B cell (primary cell): Measurements from ENCODE around the gene SLC25A14. TPM values are rescaled to one million over a fixed set of nuclear protein-coding genes. Genes with fewer than 3 reads are reported as not detected.

Experiments used
- ATAC-seq: fragments of 200-7000 bp; cut with Tn5 transposase; one replicate; pipeline ENCODE4 v1.10.0; 2021; ENCODE audit warnings: low read depth, mild to moderate bottlenecking, moderate number of reproducible peaks, moderate library complexity
- CTCF ChIA-PET: fragments of 350-600 bp; sonication (Branson Sonifier 250); formaldehyde crosslinking; loops from one replicate; lab custom pipeline; 2021; ENCODE audit warnings: antibody characterized with exemption, inconsistent platforms; lab: Charles Lee
- POLR2A ChIA-PET: fragments of 350-600 bp; sonication (Branson Sonifier 250); formaldehyde crosslinking; loops from one replicate; lab custom pipeline; 2021; ENCODE audit warnings: antibody characterized with exemption; lab: Charles Lee
- DNase-seq: peaks from one replicate; pipeline ENCODE4 v3.0.0; 2013
- H2AFZ ChIP-seq: 2 replicates; pipeline ENCODE4 v1.6.1; 2012; ENCODE audit warnings: mild to moderate bottlenecking, low read depth, low read length; ENCODE audit not compliant: insufficient read depth, poor library complexity, severe bottlenecking
- H3K27ac ChIP-seq, 2 donors: 1 replicate in 1 of 2; 2 replicates in 1 of 2; pipeline ENCODE4 v1.5.1; 2012 to 2013; ENCODE audit warnings: low read length in 2 of 2, mild to moderate bottlenecking in 2 of 2, moderate library complexity in 1 of 2
- H3K27me3 ChIP-seq, 4 experiments: fragments of 200-600 bp in 1 of 4; sonication (generic) in 1 of 4; replicated peaks in 1 of 4; 1 replicate in 2 of 4; 2 replicates in 2 of 4; pipeline versions ENCODE4 v1.6.1 to v1.7.0; 2013 to 2016; ENCODE audit warnings: low read length in 3 of 4, mild to moderate bottlenecking in 2 of 4, mixed read lengths in 1 of 4, moderate library complexity in 1 of 4; ENCODE audit not compliant: insufficient read depth in 4 of 4, control insufficient read depth in 3 of 4; ENCODE audit errors: control extremely low read depth in 1 of 4
- H3K36me3 ChIP-seq, 2 experiments: replicated peaks in 1 of 2; 1 replicate in 1 of 2; 2 replicates in 1 of 2; pipeline versions ENCODE4 v1.6.1 to v1.7.1; 2013; ENCODE audit warnings: low read length in 1 of 2; ENCODE audit not compliant: insufficient read depth in 2 of 2, control insufficient read depth in 1 of 2; ENCODE audit errors: control extremely low read depth in 1 of 2, extremely low read depth in 1 of 2
- H3K4me1 ChIP-seq, 2 donors: fragments of 200-600 bp in 1 of 2; sonication (generic) in 1 of 2; 1 replicate in 1 of 2; 2 replicates in 1 of 2; pipeline versions ENCODE4 v1.5.1 to v1.6.1; 2013 to 2017; ENCODE audit warnings: low read length in 2 of 2; ENCODE audit not compliant: control insufficient read depth in 2 of 2, insufficient read depth in 2 of 2
- H3K4me2 ChIP-seq: replicated peaks from 2 replicates; pipeline ENCODE3; 2012; ENCODE audit warnings: mild to moderate bottlenecking, low read depth, low read length; ENCODE audit not compliant: poor library complexity, severe bottlenecking
- H3K4me3 ChIP-seq, 5 experiments: fragments of 200-600 bp in 1 of 5; sonication (generic) in 1 of 5; 1 replicate in 3 of 5; 2 replicates in 2 of 5; pipeline versions ENCODE4 v1.5.1 to v1.7.0; 2011 to 2016; ENCODE audit warnings: low read length in 4 of 5, mild to moderate bottlenecking in 4 of 5, low read depth in 2 of 5, control low read depth in 1 of 5, moderate library complexity in 1 of 5; ENCODE audit not compliant: insufficient read depth in 1 of 5; ENCODE audit errors: control extremely low read depth in 1 of 5, extremely low read depth in 1 of 5
- H3K79me2 ChIP-seq: fragments of 200-600 bp; sonication (generic); one replicate; pipeline ENCODE4 v1.6.0; 2016; ENCODE audit warnings: low read length; ENCODE audit not compliant: control insufficient read depth, insufficient read depth
- H3K9ac ChIP-seq: fragments of 200-600 bp; sonication (generic); 2 replicates; pipeline ENCODE4 v1.6.1; 2017; ENCODE audit warnings: mild to moderate bottlenecking, low read length, moderate library complexity
- H3K9me3 ChIP-seq, 3 donors: one replicate each; pipeline versions ENCODE4 v1.6.1 to v1.7.1; 2013; ENCODE audit warnings: low read length in 2 of 3; ENCODE audit not compliant: control insufficient read depth in 2 of 3, insufficient read depth in 1 of 3; ENCODE audit errors: control extremely low read depth in 1 of 3
- H4K20me1 ChIP-seq: 2 replicates; pipeline ENCODE4 v1.6.0; 2012; ENCODE audit warnings: mild to moderate bottlenecking, low read length; ENCODE audit not compliant: insufficient read depth, control insufficient read depth, poor library complexity, severe bottlenecking
- H3K27ac Mint-ChIP-seq: one replicate; pipeline ENCODE4 v1.8.0; 2021; ENCODE audit warnings: mixed read lengths
- H3K27me3 Mint-ChIP-seq: one replicate; pipeline ENCODE4 v1.8.0; 2021; ENCODE audit warnings: mixed read lengths
- H3K4me1 Mint-ChIP-seq: one replicate; pipeline ENCODE4 v1.8.0; 2021; ENCODE audit warnings: mixed read lengths
- H3K4me3 Mint-ChIP-seq: one replicate; pipeline ENCODE4 v1.8.0; 2021; ENCODE audit warnings: mixed read lengths
- H3K9me3 Mint-ChIP-seq: one replicate; pipeline ENCODE4 v1.8.0; 2022; ENCODE audit warnings: mixed read lengths; ENCODE audit not compliant: insufficient read depth
- EZH2 ChIP-seq: IDR thresholded peaks from 2 replicates; pipeline ENCODE4 v1.6.1; 2012; ENCODE audit warnings: borderline replicate concordance, low read depth, mild to moderate bottlenecking, moderate library complexity, low read length; ENCODE audit not compliant: insufficient read depth, poor library complexity, severe bottlenecking
- WGBS: methylation state at CpG from one replicate; pipeline ENCODE4 v1.1.5; 2013; ENCODE audit warnings: missing lambda C conversion rate; ENCODE audit not compliant: insufficient coverage; 5-methylcytosine and 5-hydroxymethylcytosine counted together
- intact Hi-C: fragments of 100-400 bp; cut with micrococcal nuclease; formaldehyde crosslinking; loops from one replicate; pipeline ENCODE4 v1.10.0; 2022
- polyA plus RNA-seq: library from polyadenylated mRNA; depleted of rRNA; stranded (reverse); fragments of >200 nt; gene quantifications from 2 replicates; pipeline ENCODE4 v1.2.3, GENCODE V29; 2012
- total RNA-seq, 2 donors: library from RNA; stranded (reverse); fragments of 120-200 nt in 1 of 2; gene quantifications; 1 replicate in 1 of 2; 2 replicates in 1 of 2; pipeline versions ENCODE4 v1.2.3 to v1.2.4, GENCODE V29; 2013 to 2022
- TF ChIP-seq, protein P1 (sequence below): fragments of 200-600 bp; IDR thresholded peaks from one replicate; pipeline ENCODE4 v1.8.0; 2022; ENCODE audit warnings: antibody characterized with exemption, mild to moderate bottlenecking

Gene SLC25A14
- total and polyA plus RNA-seq, 2 donors (not counting 1 experiment from before 2014, with no cell fraction given), result 13.1 to 23.7 TPM

DNA sequence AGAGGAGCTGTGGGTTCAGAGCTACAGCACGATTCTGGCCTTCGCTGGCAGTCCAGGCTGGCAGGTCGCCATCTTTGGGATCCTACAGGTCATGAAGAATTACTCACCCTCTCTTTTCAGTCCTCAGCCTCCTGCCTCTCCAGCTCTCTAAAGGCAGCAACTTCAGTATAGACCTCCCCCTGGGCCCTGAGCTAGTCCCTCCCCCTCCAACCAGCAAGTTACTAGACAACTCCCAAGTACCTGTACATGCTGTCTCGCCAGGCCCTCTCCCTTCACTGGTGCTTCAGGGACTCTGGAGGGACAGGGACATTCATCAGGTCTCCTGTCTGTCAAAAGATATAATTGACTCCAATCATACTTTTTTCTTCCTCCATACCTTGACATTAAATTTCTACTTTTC is 45.8 kb downstream of the SLC25A14 start, which contains the start of gene GPR119:
Gene GPR119 (minus strand): TSS at position 155 of the 400 bp plus-strand sequence. CDS start 227 bp downstream, outside the sequence.
- H3K4me3 Mint-ChIP-seq, result no peak within 1 kb of the TSS
- intact Hi-C loops, result no loop called here

DNA sequence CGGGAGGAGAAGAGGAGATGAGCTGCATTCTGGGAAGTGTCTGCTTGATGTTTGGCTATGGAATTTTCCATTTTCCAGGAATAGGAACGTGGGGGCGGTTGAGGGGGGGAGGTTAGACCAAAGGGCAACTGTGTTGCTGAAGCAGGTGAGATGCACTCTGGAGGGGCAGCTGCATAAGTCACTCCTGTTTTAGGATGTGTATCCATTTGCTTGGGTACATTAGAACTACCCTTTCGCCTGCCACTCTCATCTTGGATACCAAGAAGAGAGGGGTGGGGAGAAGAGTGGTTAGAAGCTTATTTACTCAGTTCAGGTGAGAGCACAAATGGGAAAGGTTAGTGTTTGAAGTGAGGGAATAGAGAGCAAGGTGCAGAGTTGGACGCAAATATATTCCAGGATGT is 46.7 kb downstream of the SLC25A14 start:
- 76% methylated on average over 3 of the region's 5 CpGs for WGBS
- Histone ChIP-seq H4K20me1 (no peaks in the 10 kb centered on the region), H3K4me2 (no peak overlapping the region), H2AFZ (no peak overlapping the region), H3K36me3 (no peaks in the 10 kb centered on the region), H3K9ac (no peak overlapping the region), H3K79me2 (no peaks in the 10 kb centered on the region), H3K27me3 (no peaks in the 10 kb centered on the region), H3K4me3 (no peak overlapping the region), H3K9me3 (no peaks in the 10 kb centered on the region), H3K4me1 (no peaks in the 10 kb centered on the region), H3K27ac (no peak overlapping the region)
- Mint-ChIP-seq H3K27ac (no peak overlapping the region), H3K9me3 (no peaks in the 10 kb centered on the region), H3K4me1 (no peaks in the 10 kb centered on the region), H3K4me3 (no peak overlapping the region), H3K27me3 (peaks cover 9% of the 10 kb centered on the region)
- ChIA-PET POLR2A (no interaction called here), CTCF (interaction anchor here (1.0 kb wide), 1 partner anchor 530 kb away, joined by 3 read pairs; no protein-coding TSS in a partner anchor)
- intact Hi-C loops, result no loop called here
- DNase-seq (no peak), ATAC-seq (no peak)
- TF ChIP-seq, protein P1, sequence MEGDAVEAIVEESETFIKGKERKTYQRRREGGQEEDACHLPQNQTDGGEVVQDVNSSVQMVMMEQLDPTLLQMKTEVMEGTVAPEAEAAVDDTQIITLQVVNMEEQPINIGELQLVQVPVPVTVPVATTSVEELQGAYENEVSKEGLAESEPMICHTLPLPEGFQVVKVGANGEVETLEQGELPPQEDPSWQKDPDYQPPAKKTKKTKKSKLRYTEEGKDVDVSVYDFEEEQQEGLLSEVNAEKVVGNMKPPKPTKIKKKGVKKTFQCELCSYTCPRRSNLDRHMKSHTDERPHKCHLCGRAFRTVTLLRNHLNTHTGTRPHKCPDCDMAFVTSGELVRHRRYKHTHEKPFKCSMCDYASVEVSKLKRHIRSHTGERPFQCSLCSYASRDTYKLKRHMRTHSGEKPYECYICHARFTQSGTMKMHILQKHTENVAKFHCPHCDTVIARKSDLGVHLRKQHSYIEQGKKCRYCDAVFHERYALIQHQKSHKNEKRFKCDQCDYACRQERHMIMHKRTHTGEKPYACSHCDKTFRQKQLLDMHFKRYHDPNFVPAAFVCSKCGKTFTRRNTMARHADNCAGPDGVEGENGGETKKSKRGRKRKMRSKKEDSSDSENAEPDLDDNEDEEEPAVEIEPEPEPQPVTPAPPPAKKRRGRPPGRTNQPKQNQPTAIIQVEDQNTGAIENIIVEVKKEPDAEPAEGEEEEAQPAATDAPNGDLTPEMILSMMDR, result no peak
- TF ChIP-seq EZH2, result no peak

More for the DNA sequence above, 45.8 kb downstream of the SLC25A14 start, which contains the start of gene GPR119:
- peaks cover 9% of the 10 kb centered on the region for H3K27me3 Mint-ChIP-seq
- no peaks in the 10 kb centered on the region for H3K9me3 ChIP-seq
- H3K27me3 ChIP-seq, result no peaks in the 10 kb centered on the region
- no peak within 1 kb of the TSS for H3K9ac ChIP-seq
- no peaks in the 10 kb centered on the region for H3K4me1 Mint-ChIP-seq
- no peak within 1 kb of the TSS for H3K4me3 ChIP-seq
- no peak for DNase-seq
- POLR2A ChIA-PET, result no interaction called here
- TF ChIP-seq, protein P1, result no peak
- no peak for TF ChIP-seq EZH2
- no peak within 1 kb of the TSS for H3K4me2 ChIP-seq
- H4K20me1 ChIP-seq, result no peaks in the 10 kb centered on the region
- CTCF ChIA-PET, result no interaction called here
- no peak within 1 kb of the TSS for H3K27ac ChIP-seq
- no peak for ATAC-seq
- H3K9me3 Mint-ChIP-seq, result no peaks in the 10 kb centered on the region
- WGBS, result 89% methylated on average over 3 of the region's 4 CpGs
- H3K36me3 ChIP-seq, result no peaks in the 10 kb centered on the region
- H3K27ac Mint-ChIP-seq, result no peak within 1 kb of the TSS
- no peaks in the 10 kb centered on the region for H3K79me2 ChIP-seq
- no peak within 1 kb of the TSS for H2AFZ ChIP-seq
- no peaks in the 10 kb centered on the region for H3K4me1 ChIP-seq
